Caki2 (cell line): ENCODE results near the gene MMP7. TPM values are rescaled to one million over a fixed set of nuclear protein-coding genes. Genes with fewer than 3 reads are reported as not detected.
"Not testable (repeated sequence)": the region's sequence is repeated elsewhere in the genome, so short reads cannot be mapped to it uniquely, and the experiment has no call there.

Source experiments
- DNase-seq: peaks from one replicate; pipeline ENCODE4 v3.0.0-alpha.2; 2015; ENCODE audit warnings: low read depth
- in situ Hi-C: cut with HindIII; loops from 2 replicates; pipeline ENCODE4 v1.10.0; 2016; ENCODE audit warnings: low sequenced_read_pairs, low pct_unique_long_range_greater_than_20kb, mixed read lengths
- total RNA-seq: library from RNA; depleted of rRNA; stranded (reverse); fragments of >200 nt; shearing (Covaris generic); gene quantifications from 2 replicates; pipeline ENCODE4 v1.2.3, GENCODE V29; 2014; ENCODE audit warnings: low replicate concordance

Gene MMP7
- total RNA-seq, 1 experiment from 2014 or later = 1,188 TPM

DNA sequence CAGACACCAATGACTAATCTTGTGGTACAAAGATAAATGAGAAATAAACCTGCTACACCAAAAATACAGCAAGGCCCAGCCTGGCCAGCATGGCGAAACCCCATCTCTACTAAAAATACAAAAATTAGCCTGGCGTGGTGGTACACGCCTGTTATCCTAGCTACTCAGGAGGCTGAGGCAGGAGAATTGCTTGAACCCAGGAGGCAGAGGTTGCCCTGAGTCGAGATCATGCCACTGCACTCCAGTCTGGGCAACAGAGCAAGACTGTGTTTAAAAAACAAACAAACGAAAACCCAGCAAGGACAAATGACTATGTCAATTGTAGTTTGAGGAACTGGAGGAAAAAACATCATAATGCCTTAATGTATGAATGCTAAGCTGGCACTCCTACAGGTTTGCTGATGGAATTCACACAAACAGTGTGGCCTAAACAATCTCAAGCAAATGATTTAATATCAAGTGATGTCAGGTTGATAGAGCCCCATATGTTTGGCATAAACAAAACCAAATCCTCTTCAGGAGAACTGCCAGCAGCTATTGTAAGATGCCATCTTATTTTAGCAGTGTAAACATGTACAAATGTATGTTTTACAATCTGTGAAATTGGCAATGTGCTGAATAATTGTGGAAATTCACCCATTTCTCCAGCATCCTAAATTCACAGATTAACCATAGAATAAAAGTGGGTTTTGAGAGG, 20.0 kb downstream of the MMP7 start:
- DNase-seq = no peak
- in situ Hi-C loops = no loop called here

- DNase-seq, in situ Hi-C loops: not testable (repeated sequence)
Measured at GRCh38 chr11:102502831-102503230, 27.7 kb downstream of the MMP7 start.

GRCh38 chr11:102500829-102501228, 29.7 kb downstream of the MMP7 start:
- in situ Hi-C loops = no loop called here
- DNase-seq = no peak

DNA sequence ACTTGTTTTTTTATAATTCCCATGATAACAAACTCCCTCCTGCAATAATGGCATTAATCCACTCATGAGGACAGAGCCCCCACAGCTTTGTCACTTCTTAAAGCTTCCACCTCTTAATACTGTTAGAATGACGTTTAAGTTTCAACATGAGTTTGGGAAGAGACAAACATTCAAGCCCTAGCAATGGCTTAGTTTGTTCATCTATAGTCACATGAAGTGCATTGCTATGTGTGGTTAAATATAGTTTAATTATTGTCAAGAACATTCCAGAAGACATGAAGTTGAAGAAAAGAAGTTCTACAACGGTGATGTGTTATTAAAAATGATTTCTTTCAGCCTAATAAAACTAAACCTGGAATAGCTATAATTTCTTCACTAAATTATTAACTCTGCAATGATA, 30.6 kb downstream of the MMP7 start:
- DNase-seq = no peak
- in situ Hi-C loops = no loop called here

- DNase-seq = no peak
- in situ Hi-C loops = no loop called here
Measured at GRCh38 chr11:102499151-102499550, 31.4 kb downstream of the MMP7 start.

DNA sequence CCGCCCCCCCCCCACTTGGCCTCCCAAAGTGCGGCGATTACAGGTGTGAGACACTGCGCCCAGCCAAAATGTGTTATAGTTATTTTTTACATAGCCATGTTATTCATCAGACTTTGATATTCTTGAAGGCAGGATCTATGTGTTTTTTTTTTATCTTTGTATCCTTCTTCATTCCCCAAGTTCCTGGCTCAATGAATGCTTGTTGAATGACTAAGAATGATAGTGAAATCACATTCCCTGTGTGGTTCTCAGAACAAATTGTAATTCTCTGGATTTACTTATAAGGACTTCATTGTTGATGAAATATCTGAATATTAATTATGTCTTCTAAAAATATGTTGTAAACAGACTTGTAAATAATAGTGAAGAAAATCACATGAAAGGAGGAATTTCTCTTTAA, 33.5 kb downstream of the MMP7 start:
- DNase-seq = no peak
- in situ Hi-C loops = no loop called here

DNA sequence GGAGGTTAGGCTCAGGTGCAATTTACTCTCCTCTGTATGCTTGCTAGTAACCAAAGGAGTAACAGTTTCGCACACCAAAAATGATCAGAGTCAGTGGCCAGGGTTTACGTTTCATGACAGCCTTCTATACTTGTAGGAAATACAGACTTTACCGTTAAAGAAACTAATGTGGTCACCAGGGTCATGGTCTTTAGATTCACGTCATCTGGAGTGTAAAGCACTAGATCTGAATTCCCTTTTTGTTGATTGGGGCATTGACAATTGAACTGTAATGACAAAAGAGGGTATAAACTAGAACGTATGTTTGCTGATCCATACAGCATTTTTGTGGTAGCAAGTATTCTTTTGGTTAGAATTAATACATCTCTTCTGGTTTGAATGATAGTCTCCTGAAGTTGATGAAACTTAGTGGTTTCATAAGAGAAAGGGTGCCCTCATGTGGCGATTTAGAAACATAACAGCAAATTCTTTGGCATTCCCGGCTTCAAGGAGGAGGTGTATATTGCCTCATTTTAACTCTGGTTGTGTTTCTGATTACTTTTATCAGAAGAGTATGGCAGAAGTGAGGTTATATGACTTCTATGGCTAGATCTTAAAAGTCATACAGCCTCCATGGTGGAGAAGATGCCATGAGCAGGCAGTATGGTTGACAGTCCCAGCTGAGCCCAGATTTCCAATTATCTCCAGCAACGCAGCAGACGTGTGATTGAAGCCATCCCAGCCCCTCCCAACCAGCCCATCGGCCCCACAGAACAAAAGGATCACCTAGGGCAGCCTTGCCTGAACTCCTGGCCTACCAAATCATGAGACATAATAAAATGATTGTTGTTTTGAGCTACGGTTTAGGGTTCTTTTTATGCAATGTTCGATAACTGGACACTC, 35.1 kb downstream of the MMP7 start:
- in situ Hi-C loops = no loop called here
- DNase-seq = peak; percentile 70

- in situ Hi-C loops = no loop called here
- DNase-seq = peak; percentile 63
Measured at GRCh38 chr11:102494216-102494615, 36.3 kb downstream of the MMP7 start.

DNA sequence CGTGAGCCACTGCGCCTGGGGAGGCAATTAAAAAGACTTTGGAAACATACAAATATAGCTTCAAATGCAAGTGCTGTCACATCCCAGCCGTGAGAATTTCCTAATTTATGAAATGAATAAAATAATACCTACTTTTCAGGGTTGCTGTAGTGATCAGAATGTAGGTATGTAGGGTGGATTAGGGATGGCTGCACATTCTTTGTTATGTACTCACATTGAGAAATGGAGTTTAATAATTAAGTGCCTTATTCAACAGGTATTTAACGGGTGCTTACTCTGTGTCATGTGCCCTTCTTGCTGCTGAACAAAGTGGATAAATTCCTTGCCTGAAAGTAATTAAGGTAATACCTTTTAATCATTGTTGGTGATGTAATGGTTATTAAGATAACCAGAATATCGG, 37.0 kb downstream of the MMP7 start:
- no peak for DNase-seq
- in situ Hi-C loops = no loop called here

DNA sequence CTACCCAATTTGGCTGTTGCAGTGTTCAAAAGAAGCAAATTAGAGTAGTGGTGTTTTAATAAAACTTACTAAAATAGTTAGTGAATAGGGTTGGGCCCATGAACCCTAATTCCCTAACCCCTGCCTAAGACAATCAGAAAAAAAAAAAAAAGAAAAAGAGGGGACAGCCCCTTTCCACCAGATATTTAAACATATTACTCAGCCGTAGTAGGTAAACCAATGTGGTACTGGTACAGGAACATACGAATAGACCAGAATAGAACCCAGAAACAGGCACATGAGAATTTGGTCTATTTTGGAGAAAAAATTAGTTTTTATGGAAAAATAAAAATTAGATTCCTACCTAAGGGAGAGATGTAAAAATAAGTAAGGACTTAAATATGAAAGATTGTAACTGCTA, 38.6 kb downstream of the MMP7 start:
- no peak for DNase-seq
- in situ Hi-C loops = no loop called here

DNA sequence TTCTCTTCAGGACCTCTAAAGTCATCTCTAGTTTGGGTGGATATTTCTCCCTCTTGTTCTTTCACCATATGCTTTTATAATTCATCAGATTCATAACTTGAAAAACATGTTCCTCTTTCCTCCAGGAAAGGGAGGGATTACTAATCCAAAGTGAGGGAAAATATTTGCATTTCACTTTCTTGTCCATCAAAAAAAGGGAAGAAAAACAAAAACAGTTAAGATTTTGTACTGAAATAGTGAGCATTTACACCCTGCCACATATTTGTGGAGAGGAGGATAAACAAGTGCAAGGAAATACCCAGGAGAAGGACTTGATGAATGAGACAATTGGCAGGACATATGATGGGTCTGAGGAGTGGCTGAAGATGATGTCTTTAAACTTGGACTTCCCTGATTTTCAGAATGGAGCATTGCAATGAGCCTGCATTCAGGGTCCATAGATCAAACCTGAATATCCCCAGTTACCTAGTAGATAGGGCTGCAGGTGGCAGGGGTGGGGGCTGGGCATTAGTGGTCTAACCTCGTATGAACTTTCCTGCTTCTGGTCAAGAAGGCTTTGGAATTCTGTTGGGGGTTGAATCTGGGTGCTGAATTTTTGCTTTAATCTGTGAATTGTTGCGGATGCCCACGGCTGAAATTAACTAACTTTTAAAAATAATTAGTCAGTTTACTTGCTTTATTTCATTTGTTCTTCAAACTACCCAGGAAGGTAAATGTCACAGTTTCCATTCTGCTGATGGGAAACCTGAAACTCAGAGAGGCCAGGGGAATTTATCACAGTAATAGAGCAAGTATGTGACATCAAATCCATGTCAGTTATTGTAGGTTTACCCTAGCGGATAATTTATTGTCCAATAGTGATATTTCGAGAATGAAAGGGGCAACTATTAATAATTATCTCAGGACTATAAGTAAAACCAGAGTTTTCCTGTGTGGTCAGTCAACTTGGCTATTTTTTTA, 41.1 kb downstream of the MMP7 start:
- DNase-seq = no peak
- in situ Hi-C loops = no loop called here

DNA sequence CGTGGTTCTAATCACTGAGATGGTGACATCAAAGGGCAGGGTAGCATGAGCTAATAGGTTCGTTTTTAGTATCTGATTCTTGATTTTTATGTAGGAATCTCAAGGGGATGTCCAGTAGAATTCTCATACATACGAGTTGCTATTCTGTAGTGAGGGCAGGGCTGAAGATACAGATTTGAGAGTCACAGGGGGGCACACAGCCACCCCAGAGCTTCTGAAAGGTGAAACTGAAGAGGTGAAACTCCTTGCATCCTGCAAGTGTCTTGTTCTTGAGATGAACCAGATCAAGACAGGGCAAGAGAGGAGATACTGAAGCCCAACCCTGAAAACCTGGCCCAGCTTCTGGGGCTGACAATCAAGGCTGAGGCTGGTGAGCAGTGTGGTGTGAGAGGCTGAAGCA, 42.3 kb downstream of the MMP7 start:
- in situ Hi-C loops = no loop called here
- no peak for DNase-seq

GRCh38 chr11:102487214-102487613, 43.3 kb downstream of the MMP7 start:
- DNase-seq = no peak
- in situ Hi-C loops = no loop called here

- in situ Hi-C loops = no loop called here
- no peak for DNase-seq
Measured at GRCh38 chr11:102486584-102486983, 44.0 kb downstream of the MMP7 start.

DNA sequence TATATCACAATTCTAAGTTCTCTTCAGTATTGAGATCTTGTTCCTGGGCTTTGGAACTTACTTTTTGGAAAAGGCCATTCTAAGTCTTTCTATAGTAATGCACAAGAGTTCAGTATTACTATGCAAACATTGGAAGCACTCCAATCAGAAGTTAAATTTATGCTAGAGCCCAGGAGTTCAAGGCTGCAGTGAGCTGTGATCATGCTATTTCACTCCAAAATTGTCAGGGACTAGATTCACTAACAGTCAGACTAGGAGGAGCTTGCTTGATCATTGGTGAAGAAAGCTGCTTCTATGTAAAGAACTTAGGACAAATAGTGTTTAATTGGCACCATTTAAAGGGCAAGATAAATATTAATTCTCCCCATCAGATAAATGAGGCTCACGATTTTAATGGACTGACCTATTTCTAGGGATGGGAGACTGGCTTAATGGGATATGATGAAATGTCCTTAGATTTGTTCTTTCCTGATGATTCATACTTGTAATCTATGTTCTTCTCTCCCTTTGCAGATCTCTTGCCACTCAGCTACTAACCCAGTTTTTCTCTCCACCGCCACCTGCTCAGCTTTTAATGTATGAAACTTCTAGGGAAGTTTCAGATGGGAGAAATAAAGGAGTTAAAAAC, 45.3 kb downstream of the MMP7 start:
- in situ Hi-C loops = no loop called here
- no peak for DNase-seq

DNA sequence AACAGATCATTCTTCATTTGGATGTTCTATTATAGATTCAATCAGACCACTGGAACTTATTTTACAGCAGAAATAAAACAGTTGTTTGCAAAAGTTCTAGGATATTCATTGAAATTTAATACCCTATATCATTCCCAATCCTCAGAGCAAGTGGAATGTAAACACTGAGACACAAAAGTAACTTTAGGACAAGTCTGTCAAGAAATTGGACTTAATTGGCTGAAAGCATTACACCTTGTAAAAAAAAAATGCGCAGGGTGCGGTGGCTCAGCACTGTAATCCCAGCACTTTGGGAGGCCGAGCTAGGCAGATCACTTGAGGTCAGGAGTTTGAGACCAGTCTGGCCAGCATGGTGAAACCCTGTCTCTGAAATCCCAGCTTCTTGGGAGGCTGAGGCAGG, 48.1 kb downstream of the MMP7 start:
- no peak for DNase-seq
- in situ Hi-C loops = no loop called here

DNA sequence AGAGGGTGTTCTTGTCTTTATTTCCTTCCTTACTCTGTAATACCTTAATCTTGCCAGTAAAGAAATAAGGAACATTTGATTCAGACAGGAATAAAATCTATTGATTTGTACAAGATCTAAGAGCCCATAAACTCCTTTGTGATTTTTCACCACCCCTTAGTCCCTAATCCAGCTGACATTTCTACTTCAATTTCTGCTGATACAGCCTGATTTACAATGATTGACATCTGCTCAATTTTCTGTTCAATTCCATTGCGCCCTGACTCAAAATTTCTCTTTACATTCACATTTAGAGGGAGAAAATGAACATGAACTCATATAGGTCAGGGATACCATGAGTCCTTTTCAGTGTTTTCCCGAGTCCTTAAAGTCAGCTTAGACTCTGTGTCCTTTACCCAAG, 50.8 kb downstream of the MMP7 start:
- no peak for DNase-seq
- in situ Hi-C loops = no loop called here

DNA sequence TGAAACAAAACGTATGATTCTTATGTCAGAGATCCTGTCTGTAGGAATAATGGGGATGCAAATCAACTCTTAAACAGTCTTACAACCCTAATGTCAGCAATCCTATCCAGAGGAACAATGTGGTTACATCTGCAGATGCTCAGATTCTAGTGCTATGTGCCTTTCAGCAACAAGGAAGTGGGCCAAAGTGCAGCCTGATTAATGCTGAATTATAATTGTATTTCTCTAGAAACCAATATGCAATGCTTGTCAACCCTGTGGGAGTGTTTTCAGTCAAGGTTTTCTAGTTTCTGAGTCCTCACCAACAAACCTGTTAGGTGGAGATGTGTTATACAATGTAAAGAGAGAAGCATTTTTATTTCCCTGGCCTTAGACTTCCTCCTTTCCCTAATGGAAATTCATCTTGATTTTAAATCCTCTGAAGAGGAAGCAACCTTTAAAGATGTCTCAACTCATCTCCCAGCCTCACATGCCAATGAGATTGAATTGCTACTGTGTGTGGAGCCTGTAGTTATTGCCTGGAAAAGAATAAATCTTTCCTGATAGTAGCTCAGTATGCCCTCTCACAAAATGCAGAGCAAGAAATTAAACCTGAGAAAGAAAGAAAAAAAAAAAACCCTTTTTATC, 51.8 kb downstream of the MMP7 start:
- no peak for DNase-seq
- in situ Hi-C loops = no loop called here
